NCI-H1105 (cell line): ENCODE results near the gene ENTPD6.

ENCODE experiments used
- DNase-seq: peaks from one replicate; lab custom pipeline; 2025; lab: John Stamatoyannopoulos, UW

Gene ENTPD6

DNA sequence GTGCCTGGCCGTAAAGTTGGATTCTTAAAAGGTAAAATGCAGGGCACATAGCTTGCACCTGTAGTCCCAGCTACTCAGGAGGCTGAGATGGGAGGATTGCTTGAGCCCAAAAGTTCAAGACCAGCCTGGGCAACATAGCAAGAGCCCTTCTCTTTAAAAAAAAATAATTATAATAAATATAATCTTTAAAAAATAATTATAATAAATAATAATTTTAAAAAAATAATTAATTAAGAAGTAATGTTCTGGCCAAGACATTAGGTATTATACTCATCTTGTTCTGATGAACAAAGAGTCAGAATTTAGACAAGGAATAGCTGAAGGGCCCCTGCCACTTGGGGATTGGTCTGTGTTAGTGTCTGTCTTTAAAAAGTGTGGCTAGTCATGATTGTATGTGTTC lies 13.9 kb downstream of the ENTPD6 start:
- DNase-seq: no peak

DNA sequence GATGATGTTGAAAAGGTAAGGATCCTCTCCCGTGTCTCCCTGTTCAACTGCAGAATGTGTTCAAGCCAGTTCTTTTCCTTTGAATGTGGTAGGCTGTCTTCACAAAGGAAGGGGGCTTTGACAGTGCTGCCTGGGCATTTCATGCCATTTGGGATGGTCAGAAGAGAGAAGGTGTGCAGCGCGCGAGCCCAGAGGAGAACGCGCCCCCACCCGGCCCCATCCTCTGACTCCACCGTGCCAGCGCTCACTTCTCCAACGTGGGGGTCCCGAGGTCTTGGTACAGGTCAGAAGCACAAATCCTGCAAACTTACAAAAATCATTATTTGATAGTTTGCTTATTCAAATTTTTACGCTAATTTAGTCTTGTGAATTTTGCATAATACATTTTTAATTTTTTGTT lies 14.4 kb downstream of the ENTPD6 start:
- no peak for DNase-seq

DNA sequence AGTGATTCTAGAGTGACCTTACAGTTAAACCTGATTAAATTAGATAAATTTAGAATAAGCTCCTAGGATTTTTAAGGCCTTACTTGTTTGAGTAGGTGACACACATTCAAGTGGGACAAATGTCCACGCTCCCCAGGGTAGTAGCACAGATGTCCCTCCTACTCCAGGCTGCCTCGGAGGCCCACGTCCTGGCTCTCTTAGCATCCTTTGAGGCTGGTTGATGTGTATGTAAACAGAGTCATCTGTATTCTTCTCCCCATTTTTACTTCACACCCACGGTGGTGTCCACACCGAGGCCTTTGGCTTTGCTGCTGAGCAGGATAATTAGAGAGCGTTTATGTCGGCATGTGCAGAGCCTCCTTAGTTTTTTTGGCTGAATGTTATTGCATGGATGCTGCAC lies 15.8 kb downstream of the ENTPD6 start:
- no peak for DNase-seq

DNA sequence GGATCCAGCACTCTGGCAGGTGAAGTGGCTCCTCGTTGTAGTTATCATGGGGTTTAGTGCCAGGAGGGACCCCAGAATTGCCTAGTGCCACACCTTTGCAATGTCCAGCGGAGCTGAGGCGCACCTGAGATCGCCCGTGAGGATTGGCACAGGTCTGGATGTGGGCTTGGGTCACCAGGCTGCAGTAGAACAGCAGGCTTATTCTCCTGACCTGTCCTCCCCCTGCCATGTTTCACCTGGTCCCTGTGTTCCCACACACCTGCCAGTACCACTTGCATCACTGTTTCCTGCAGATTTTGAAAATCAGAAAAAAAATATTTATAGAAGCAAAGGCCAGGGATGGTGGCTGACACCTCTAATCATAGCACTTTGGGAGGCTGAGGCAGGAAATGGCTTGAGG lies 16.7 kb downstream of the ENTPD6 start:
- no peak for DNase-seq

DNA sequence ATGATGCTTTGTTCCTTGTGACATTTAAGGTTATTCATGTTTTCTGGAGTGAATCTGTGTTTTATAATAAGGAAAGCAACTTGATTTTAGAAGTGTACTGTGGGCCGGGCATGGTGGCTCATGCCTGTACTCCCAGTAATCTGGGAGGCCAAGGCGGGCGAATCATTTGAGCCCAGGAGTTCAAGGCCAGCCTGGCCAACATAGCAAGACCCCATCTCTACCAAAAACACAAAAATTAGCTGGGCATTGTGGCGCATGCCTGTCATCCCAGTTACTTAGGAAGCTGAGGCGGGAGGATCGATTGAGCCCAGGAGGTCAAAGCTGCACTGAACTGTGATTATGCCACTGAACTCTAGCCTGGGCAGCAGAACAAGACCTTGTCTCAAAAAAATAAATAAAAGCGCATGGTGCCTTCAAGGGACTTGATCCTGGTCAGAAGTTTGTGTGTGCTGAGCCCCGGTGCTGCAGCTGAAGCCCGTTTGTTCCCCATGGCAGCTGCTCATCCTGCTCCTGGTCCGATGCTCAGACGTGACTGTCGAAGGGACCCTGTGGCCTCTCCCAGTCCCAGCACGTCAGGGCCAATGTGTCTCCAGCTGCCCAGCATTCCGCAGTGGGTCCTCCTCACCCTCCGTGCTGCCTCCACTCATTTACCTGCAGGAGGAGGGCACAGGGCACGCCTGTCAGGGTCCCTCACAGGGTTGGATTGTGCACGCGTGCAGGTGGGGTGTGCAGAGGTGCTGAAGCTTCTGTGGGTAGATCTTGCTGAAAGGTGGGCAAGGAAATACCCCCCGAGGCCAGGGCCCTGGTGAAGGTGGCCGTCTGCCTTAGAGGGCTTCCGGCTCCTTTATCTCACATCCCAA lies 18.3 kb downstream of the ENTPD6 start:
- DNase-seq: no peak

DNA sequence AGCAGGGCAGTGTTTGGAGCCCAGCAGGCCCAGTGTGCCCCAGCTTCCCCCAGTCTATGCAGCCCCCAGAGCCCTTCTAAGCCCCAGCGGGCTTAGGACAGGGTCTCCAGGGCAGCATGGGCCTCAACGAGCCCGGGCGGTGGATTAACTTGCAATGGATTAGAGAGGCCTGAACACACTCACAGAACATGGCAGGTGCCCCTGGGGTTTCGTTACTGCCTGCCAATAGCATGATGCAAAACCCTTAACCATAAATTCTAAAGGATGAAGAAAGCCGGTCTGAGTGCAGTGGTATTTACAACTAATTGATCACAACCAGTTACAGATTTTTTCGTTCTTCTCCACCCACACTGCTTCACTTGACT lies 18.9 kb downstream of the ENTPD6 start:
- no peak for DNase-seq

DNA sequence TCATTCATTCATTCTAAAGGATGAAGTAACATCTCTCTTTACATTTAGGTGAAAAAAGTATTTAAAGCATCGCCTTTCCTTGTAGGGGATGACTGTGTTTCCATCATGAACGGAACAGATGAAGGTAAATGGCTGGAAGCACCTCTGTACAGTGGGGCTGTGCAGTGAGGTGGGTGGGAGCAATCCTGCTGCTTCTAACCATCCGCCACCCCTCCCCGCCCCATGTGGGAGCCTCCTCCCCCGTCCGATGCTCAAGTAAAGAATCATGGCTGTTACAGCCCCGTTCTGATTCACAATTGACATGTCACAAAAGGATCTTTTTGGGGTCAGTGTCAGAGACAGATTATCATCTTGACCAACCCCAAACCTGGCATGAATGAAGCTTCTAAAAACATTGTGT lies 19.3 kb downstream of the ENTPD6 start:
- DNase-seq: no peak

DNA sequence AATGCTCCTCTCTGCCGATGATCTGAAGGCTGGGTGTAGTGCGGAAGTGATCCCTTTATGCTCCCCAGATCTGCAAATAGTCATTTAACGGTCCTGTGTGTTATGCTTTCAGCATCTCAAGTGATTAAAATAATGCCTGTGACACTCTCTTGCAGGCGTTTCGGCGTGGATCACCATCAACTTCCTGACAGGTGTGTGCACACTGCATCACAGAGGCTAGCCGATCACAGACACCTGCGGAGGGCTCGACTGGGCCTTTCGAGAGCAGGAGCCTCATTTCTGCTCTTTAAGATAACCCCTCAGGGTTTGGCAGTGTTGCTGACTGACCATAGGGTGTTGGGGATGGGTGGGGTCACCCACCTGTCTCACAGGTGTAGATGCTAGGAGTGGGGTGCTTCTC lies 20.0 kb downstream of the ENTPD6 start:
- no peak for DNase-seq

DNA sequence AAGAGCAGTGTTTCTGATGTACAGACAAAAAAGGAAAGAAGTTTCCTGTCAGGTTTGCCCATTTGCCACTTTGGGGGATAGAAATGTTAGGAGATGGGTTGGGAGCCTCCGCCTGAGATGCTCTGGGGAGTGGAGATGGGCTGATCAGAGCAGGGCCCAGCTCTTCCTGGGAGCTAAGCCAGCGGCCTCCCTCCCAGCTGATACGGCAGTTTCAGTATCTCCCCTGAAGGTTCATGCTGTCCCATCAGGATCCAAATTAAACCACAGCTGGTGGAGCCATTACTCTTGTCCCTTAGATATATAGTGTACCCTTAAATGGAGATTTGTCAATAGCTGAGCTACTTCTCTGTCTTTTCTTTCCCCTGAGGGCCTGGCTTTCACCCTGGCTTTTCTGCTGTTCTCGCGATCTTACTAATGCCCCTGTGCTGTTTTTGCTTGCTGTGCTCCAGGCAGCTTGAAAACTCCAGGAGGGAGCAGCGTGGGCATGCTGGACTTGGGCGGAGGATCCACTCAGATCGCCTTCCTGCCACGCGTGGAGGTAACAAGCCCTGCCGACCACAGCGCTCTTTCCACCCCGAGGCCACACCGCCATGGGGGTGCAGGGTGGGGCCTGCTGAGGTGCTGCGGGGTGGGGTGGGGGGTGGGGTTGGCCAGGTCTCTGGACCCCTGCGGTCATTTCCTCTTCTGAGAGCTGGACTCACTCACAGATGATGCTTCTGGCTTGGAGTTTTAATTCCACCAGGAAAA lies 20.9 kb downstream of the ENTPD6 start:
- DNase-seq: no peak

DNA sequence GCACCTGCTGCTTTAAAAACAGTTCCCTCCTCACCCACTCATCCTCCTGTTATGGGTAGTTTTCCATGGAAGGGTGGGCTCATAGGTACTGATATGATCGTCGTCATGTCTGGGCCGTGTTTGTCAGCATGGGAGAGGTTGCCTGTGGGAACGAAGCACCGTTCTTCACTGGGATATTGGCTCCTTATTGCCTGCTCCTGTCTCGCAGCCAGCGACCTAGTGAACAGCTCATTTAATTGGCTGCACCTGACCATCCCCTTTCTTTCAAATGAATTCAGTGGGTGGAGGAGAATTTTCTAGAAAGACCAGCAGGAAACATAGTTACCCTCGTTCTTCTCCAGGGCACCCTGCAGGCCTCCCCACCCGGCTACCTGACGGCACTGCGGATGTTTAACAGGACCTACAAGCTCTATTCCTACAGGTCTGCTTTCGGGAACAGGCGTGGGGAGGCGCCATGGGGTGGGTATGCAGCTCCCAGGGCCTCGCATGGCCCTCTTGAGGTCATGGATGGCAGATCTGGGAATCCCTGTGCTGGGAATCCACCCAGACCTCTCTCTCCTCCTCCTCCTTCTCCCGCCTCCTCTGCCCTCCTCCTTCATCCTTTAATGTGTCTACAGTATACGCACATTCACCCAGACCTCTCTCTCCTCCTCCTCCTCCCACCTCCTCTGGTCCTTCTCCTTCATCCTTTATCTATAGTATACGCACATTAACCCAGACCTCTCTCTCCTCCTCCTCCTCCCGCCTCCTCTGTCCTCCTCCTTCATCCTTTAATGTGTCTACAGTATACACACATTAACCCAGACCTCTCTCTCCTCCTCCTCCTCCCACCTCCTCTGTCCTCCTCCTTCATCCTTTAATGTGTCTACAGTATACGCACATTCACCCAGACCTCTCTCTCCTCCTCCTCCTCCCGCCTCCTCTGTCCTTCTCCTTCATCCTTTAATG lies 21.9 kb downstream of the ENTPD6 start:
- DNase-seq: no peak

DNA sequence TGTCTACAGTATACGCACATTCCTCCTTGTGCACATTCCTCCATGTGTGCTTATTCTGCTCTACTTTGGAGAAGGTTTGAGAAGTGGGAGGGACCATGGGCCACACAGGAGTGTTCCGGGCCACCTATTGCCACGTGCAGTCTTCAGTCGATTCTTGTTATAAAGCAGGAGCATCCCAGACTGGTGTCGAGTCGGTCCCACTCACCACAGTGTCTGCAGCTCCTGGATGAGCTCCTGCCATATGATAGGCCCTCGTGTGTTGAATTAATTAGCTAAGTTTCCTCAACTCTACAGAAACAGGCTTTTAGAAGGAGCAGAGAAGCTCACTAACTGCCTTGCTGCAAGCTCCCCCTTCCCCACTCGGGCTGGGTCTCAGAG lies 22.6 kb downstream of the ENTPD6 start:
- no peak for DNase-seq

DNA sequence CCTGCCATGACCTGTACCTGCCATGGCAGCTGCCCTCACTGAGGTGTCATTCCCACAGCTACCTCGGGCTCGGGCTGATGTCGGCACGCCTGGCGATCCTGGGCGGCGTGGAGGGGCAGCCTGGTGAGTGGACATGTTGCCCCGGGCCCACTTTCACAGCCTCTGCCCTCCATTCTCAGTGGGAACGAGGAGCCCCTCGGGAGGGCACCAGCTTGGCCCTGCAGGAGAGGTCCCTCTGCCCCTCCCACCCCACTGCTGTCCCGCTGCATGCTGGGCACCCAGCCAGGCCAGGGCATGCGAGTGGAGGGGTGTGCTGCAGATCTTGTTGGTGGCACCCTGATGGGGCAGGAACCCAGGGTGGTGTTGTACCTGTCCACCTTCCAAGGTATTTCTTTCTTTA lies 23.0 kb downstream of the ENTPD6 start:
- DNase-seq: no peak

DNA sequence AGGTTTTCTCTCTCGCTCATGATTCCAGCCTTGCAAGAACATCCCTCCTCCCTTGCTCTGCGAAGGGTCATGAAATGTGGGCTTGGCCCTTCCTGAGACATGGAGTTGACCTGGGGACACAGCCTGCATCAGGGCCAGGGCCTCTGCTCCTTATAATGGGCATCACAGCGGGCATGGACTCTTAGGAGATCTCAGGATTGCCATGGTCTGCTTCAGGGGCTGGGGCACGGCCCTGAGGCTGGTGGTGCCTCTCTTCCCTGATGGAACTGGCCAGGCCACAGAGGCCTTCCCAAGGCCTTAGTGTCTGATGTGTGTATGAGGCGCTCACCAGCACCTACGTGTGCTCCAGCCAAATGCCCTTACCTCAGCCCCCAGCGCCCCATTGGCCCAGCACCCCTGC lies 23.9 kb downstream of the ENTPD6 start:
- no peak for DNase-seq

DNA sequence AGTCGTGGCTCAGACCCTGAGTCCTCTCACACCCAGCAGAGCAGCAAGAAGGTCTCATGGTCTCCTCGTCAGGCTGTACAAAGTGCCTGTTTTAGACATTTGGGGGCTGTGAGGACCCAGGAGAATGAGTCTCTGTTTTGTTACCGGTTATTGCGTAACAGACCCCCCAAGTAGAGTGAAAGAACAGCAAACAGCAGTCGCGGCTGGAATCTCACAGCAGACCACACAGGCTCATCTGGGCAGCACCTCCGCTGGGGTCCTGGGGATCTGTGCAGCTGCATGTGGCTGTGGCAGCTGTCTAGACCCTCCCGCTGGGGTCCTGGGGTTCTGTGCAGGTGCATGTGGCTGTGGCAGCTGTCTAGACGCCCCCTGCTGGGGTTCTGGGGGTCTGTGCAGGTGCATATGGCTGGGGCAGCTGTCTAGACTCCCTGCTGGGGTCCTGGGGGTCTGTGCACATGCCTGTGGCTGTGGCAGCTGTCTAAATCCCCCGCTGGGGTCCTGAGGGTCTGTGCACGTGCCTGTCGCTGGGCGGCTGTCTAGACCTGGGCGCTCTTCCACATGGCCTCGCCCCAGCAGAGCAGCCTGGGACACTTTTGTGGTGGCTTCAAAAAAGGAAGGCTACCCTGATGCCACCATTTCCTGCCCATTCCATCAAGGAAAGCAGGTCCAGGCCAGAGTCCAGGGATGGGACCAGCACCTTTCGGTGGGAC lies 24.7 kb downstream of the ENTPD6 start:
- DNase-seq: no peak

DNA sequence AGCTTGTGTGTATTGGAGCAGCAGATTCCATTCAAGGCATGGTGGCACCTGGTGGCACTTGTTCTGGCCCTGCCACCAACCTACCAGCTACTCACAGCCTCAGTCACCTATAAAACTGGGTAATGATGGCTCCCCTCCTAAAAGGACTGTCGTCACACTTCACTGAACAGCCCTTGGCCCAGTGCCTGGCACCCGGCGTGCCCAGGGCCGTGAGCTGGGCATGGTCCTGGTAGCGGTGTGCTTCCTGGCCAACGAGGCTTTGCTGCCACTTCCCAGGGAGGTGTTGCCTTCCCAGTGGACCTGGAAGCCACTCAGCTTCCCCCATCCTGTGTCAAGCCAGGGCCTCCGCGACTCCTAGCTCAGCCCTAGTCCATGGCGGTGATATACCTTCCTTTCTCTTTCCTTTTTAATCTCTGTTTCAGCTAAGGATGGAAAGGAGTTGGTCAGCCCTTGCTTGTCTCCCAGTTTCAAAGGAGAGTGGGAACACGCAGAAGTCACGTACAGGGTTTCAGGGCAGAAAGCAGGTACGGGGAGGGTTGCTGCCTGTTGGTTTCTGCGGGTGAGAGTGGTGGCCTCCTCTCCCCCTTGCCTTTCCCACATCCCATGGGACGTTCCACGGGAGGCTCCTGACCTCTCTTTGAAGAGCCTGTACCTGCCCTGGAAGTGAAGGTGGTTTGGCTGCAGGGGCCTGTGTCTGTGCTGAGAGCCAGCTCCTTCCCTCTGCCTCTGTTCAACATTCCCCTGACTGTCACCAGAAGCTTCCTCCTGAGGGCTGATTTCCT lies 25.5 kb downstream of the ENTPD6 start:
- DNase-seq: peak; percentile 77

DNA sequence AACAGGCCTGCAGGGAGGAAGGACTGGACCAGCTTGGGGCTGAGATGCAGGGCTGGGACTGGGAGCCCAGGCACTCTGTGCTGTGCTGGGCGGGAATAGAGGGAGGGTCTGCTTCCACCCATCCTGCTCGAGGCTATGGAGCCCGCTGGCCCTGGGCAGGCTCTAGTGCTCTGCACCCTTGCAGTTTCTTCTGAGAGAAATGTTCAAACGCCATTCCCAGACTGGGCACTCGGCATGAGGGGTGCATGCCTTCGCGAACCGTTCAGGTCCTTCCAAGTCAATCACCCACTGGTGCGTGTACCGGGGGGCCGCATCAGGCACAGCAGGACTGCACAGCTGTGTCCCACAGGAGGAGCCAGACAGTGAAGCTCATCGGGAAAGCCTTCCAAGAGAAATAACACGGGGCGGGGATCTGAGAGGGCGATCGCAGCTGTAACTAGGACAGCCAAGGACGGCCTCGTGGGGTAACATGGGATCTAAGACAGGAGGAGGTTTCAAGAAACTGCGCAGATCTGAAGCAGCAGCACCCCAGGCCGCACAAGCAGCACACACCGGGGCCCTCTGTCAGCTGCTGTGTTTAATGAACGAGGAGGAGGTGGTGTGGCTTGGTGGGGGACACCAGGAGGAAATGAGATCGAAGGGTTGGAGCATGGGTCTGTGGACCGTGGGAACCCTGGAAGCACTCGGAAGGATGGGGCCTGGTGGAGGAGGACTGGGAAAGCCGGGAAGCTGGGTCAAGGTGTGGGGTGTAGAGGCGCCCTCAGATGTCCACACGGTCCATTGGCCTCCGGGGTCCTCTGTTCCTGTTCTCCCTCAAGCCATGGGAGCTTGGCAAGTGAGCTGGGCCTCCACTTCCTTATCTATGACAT lies 26.3 kb downstream of the ENTPD6 start:
- no peak for DNase-seq

DNA sequence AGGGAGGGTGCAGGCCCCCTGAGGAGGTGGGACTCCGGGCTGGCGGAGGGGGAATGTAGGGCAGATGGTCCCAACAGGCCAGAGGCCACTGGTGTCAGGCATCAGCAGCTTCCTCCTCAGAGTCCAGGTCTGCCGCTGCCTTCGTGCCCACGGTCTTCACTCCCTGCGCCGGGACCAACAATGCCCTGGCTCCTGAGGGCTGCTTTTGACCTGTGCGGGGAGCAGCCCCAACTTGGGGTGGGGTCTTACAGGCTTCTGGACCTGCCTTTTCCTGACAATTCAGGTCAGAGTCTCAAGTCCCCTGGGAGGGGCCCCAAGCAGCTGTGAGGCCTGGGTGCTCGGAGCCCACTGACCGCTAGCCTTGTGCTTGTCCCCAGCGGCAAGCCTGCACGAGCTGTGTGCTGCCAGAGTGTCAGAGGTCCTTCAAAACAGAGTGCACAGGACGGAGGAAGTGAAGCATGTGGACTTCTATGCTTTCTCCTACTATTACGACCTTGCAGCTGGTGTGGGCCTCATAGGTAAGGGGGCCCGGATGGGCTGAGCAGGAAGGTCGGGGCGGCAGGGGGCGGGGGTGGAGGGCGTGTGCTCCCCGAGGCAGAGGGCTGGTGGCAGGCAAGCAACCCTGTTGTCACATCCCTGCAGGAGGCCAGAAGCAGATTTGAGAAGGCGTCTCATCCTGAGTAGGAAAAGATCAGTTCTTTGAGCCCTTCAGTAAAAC lies 27.1 kb downstream of the ENTPD6 start:
- no peak for DNase-seq

DNA sequence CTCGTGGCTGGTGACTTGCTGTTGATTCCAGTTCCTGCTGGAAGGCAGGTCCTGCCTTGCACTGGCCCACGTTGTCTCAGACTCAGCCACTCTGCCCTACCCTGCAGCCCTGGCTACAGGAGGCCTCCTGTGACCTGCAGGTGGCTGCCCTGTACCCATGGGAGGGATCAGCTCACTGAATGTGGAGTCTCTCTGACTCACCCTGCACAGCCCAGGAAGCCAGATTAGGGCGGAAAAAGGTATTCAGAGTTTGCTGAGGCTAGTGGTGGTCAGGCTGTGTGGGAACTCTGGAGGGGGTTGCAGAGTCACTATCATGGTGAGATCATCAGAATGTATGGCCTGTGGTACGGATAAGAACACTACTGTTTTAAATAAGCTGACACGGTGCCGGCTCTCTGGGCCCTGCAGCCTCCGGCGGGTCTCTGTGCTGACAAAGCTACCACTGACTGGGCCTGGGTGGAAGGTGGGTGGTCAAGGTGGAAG lies 27.7 kb downstream of the ENTPD6 start:
- DNase-seq: no peak
